Measurements from ENCODE around the gene STAMBP.

Gene STAMBP

GRCh38 chr2:73894475-73894850 is 65.7 kb downstream of the STAMBP start:
- DNase-seq (ENCODE audit: low read depth): no peak
- TF ChIP-seq CTCF (IDR thresholded peaks at IDR 0.05; ENCODE audit: control insufficient read depth, extremely low read depth, insufficient read depth): no peak
- H3K4me3 ChIP-seq (ENCODE audit: low read depth, low read length): no peak overlapping the region

- no peak for DNase-seq (ENCODE audit: low read depth)
- no peak overlapping the region for H3K4me3 ChIP-seq (ENCODE audit: low read depth, low read length)
- no peak for TF ChIP-seq CTCF (IDR thresholded peaks at IDR 0.05; ENCODE audit: control insufficient read depth, extremely low read depth, insufficient read depth)
Observed at GRCh38 chr2:73894877-73895276, 66.1 kb downstream of the STAMBP start.

DNA sequence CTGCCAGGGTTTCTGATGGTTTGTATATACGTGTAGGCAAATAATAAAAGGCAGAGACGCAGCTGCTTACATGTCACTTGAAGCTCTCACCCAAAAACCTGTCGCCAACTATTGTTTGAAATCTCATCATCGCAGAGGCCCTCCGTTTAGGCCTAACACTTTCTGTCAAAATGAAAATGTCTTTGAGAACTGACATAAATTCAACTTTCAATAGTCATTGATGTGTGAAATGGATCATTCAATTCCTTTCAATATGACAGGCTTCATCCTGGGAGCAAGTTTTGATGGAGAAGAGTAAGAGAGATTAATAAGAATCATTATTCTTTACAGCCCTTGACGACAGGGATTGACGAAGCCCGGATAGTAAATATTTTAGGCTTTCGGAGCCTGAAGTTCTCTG is 66.7 kb downstream of the STAMBP start:
- TF ChIP-seq CTCF (IDR thresholded peaks at IDR 0.05; ENCODE audit: control insufficient read depth, extremely low read depth, insufficient read depth): no peak

GRCh38 chr2:73896362-73897239 is 67.8 kb downstream of the STAMBP start:
- no peak for TF ChIP-seq CTCF (IDR thresholded peaks at IDR 0.05; ENCODE audit: control insufficient read depth, extremely low read depth, insufficient read depth)
- DNase-seq (ENCODE audit: low read depth): no peak
- H3K4me3 ChIP-seq (ENCODE audit: low read depth, low read length): no peak overlapping the region

More for the DNA sequence above, 66.7 kb downstream of the STAMBP start:
- no peak overlapping the region for H3K4me3 ChIP-seq (ENCODE audit: low read depth, low read length)
- DNase-seq (ENCODE audit: low read depth): no peak

- TF ChIP-seq CTCF (IDR thresholded peaks at IDR 0.05; ENCODE audit: control insufficient read depth, extremely low read depth, insufficient read depth): no peak
- no peak overlapping the region for H3K4me3 ChIP-seq (ENCODE audit: low read depth, low read length)
Observed at GRCh38 chr2:73897240-73897583, 68.5 kb downstream of the STAMBP start.

GRCh38 chr2:73897934-73898333 is 69.2 kb downstream of the STAMBP start:
- TF ChIP-seq CTCF (IDR thresholded peaks at IDR 0.05; ENCODE audit: control insufficient read depth, extremely low read depth, insufficient read depth): no peak
- DNase-seq (ENCODE audit: low read depth): no peak
- H3K4me3 ChIP-seq (ENCODE audit: low read depth, low read length): no peak overlapping the region

More at GRCh38 chr2:73897240-73897583, 68.5 kb downstream of the STAMBP start:
- no peak for DNase-seq (ENCODE audit: low read depth)

Data from LNCaP clone FGC (cell line).